Measurements from ENCODE around the gene ABHD17B. TPM values are rescaled to one million over a fixed set of nuclear protein-coding genes. Genes with fewer than 3 reads are reported as not detected.

ABHD17B gene
- total and polyA plus RNA-seq, 12 donors = 2.4 to 45.2 (median 15.3) TPM

- Histone ChIP-seq H3K4me3 (no peak overlapping the region), H3K9me3 (replicated peaks in 1 of 3) (no peaks in the 10 kb centered on the region), H3K27ac (no peak overlapping the region), H3K4me1 (replicated peaks in 1 of 2) (no peaks in the 10 kb centered on the region), H3K27me3 (no peaks in the 10 kb centered on the region), H3K36me3 (replicated peaks in 1 of 2) (no peaks in the 10 kb centered on the region)
- DNase-seq = no peak
- TF ChIP-seq CTCF (IDR thresholded peaks at IDR 0.05) = no peak
- no peak for TF ChIP-seq POLR2A (IDR thresholded peaks at IDR 0.05)
- intact Hi-C loops (cut with DNase I) = no loop called here
Observed at GRCh38 chr9:71921190-71921814, 10.3 kb upstream of the ABHD17B start.

- TF ChIP-seq CTCF (IDR thresholded peaks at IDR 0.05) (no peak), POLR2A (IDR thresholded peaks at IDR 0.05) (no peak)
- H3K4me1 ChIP-seq (replicated peaks in 1 of 2) = no peaks in the 10 kb centered on the region
- no peaks in the 10 kb centered on the region for H3K36me3 ChIP-seq (replicated peaks in 1 of 2)
- DNase-seq = no peak
- no peak overlapping the region for H3K4me3 ChIP-seq
- H3K27me3 ChIP-seq = no peaks in the 10 kb centered on the region
- H3K27ac ChIP-seq = no peak overlapping the region
- WGBS, 4 donors = 89 to 95% (median 92%) methylated on average over 1 of the region's 1 CpG
- intact Hi-C loops (cut with DNase I) = no loop called here
- H3K9me3 ChIP-seq (replicated peaks in 1 of 3) = no peaks in the 10 kb centered on the region
Observed at GRCh38 chr9:71920456-71921189, 9.6 kb upstream of the ABHD17B start.

GRCh38 chr9:71918419-71918818, 7.4 kb upstream of the ABHD17B start:
- Histone ChIP-seq H3K4me1 (replicated peaks in 1 of 2) (peaks cover 0 to 2% of the 10 kb centered on the region in 2 donors), H3K9me3 (replicated peaks in 1 of 3) (no peaks in the 10 kb centered on the region), H3K4me3 (no peak overlapping the region), H3K27ac (no peak overlapping the region), H3K27me3 (no peaks in the 10 kb centered on the region), H3K36me3 (replicated peaks in 1 of 2) (no peaks in the 10 kb centered on the region)
- intact Hi-C loops (cut with DNase I) = no loop called here
- 93 to 98% (median 97%) methylated on average over 5 of the region's 5 CpGs for WGBS, 4 donors
- no peak for DNase-seq
- no peak for TF ChIP-seq POLR2A (IDR thresholded peaks at IDR 0.05)
- TF ChIP-seq CTCF (IDR thresholded peaks at IDR 0.05) = no peak

- no peak for DNase-seq
- TF ChIP-seq POLR2A (IDR thresholded peaks at IDR 0.05) (no peak), CTCF (IDR thresholded peaks at IDR 0.05) (no peak)
- intact Hi-C loops (cut with DNase I) = no loop called here
- no peaks in the 10 kb centered on the region for H3K9me3 ChIP-seq (replicated peaks in 1 of 3)
- H3K27me3 ChIP-seq = no peaks in the 10 kb centered on the region
- H3K4me3 ChIP-seq = no peak overlapping the region
- H3K4me1 ChIP-seq (replicated peaks in 1 of 2) = peaks cover 8 to 15% of the 10 kb centered on the region in 2 donors
- no peak overlapping the region for H3K27ac ChIP-seq
- H3K36me3 ChIP-seq (replicated peaks in 1 of 2) = no peaks in the 10 kb centered on the region
Observed at GRCh38 chr9:71916834-71917534, 6.0 kb upstream of the ABHD17B start.

Measured in adrenal gland (tissue), 12 donors.